ENCODE data around the gene UBXN7.

DNA sequence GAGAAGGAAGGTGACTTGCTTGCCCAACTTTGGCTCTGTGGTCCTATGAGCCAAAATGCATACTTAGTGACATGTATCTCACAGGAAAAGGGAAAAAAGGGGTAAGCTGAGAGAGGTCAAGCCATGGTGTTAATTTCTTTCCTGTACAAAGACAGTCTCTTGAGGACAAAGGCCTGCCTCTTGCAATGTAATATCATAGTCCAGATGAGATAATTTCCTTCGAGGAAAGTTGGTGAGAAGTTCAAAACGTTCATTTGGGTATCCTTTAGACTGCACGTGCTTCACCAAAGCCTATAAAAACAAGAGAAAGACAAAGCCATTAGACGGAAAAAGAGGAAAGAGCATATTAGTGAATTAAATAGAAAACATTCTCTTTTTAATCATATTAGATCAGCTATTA is 75.7 kb downstream of the UBXN7 start:
- no peak for TF ChIP-seq NRF1 (IDR thresholded peaks at IDR 0.05; ENCODE audit: low read depth, low read length)
- TF ChIP-seq, protein P1, sequence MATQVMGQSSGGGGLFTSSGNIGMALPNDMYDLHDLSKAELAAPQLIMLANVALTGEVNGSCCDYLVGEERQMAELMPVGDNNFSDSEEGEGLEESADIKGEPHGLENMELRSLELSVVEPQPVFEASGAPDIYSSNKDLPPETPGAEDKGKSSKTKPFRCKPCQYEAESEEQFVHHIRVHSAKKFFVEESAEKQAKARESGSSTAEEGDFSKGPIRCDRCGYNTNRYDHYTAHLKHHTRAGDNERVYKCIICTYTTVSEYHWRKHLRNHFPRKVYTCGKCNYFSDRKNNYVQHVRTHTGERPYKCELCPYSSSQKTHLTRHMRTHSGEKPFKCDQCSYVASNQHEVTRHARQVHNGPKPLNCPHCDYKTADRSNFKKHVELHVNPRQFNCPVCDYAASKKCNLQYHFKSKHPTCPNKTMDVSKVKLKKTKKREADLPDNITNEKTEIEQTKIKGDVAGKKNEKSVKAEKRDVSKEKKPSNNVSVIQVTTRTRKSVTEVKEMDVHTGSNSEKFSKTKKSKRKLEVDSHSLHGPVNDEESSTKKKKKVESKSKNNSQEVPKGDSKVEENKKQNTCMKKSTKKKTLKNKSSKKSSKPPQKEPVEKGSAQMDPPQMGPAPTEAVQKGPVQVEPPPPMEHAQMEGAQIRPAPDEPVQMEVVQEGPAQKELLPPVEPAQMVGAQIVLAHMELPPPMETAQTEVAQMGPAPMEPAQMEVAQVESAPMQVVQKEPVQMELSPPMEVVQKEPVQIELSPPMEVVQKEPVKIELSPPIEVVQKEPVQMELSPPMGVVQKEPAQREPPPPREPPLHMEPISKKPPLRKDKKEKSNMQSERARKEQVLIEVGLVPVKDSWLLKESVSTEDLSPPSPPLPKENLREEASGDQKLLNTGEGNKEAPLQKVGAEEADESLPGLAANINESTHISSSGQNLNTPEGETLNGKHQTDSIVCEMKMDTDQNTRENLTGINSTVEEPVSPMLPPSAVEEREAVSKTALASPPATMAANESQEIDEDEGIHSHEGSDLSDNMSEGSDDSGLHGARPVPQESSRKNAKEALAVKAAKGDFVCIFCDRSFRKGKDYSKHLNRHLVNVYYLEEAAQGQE (IDR thresholded peaks at IDR 0.05; ENCODE audit: low read depth, low read length), result no peak

Measured in SK-N-SH (cell line).